ENCODE measurements around the gene PPP2R2B.

Gene PPP2R2B

DNA sequence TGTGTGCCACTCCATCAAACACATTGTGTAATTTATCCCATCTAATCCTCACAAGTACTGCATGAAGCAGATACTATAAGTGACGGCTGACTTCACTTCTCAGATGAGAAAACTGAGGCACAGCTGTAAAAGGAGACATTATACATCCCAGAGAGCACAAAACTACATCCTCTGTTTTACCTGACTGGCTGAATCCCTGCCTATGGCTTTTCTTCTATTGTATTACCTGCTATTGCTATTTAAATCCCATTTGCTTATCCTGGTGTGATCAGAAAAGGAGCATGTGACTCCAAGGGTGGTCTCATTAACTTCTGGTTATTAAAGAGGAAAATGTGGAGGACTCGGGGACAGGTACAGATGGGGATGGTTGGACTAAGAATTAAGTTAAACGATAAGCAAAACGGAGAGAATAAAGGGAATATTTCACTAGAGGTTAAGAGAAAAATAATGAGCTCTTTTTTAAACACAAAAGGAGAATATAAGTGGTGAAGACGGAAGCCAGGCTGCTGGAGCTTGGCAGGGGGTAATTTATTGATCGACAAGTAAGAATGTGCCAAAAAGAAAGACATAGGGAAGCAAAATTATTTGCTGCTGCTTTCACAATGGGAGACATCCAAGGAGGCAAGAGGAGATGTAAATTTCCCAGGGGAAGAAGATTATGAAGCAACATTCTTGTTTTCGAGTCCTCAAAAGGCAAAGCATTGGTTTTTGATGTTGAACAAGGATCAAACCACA is 206.8 kb downstream of the PPP2R2B start:
- DNase-seq (ENCODE audit: low read depth, low spot score): no peak
- in situ Hi-C loops (cut with HindIII; ENCODE audit: low sequenced_read_pairs): no loop called here
- TF ChIP-seq, protein P1, sequence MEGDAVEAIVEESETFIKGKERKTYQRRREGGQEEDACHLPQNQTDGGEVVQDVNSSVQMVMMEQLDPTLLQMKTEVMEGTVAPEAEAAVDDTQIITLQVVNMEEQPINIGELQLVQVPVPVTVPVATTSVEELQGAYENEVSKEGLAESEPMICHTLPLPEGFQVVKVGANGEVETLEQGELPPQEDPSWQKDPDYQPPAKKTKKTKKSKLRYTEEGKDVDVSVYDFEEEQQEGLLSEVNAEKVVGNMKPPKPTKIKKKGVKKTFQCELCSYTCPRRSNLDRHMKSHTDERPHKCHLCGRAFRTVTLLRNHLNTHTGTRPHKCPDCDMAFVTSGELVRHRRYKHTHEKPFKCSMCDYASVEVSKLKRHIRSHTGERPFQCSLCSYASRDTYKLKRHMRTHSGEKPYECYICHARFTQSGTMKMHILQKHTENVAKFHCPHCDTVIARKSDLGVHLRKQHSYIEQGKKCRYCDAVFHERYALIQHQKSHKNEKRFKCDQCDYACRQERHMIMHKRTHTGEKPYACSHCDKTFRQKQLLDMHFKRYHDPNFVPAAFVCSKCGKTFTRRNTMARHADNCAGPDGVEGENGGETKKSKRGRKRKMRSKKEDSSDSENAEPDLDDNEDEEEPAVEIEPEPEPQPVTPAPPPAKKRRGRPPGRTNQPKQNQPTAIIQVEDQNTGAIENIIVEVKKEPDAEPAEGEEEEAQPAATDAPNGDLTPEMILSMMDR (IDR thresholded peaks at IDR 0.05; ENCODE audit: low read depth, low read length): no peak
- no peak overlapping the region for H3K4me3 ChIP-seq (ENCODE audit: low read depth, low read length)

DNA sequence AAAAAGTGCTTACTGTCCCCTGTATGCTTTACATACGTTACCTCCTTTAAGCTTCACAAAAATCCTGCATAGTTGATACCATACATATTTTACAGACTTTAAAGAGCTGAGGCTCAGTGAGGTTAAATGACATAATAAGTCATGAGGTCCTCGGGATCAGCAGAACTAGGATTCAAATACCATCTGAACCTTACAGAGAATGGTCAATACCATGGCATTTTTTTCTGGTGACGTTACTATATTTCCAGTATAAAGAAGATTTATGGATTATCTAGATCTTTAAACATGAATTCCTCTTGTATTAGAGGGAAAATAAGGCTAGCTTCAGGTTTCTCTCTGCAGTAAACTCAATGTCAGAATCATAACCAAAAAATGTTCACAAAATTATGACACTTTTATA is 208.9 kb downstream of the PPP2R2B start:
- in situ Hi-C loops (cut with HindIII; ENCODE audit: low sequenced_read_pairs): no loop called here
- TF ChIP-seq, protein P1 (IDR thresholded peaks at IDR 0.05; ENCODE audit: low read depth, low read length): no peak
- no peak overlapping the region for H3K4me3 ChIP-seq (ENCODE audit: low read depth, low read length)
- no peak for DNase-seq (ENCODE audit: low read depth, low spot score)

DNA sequence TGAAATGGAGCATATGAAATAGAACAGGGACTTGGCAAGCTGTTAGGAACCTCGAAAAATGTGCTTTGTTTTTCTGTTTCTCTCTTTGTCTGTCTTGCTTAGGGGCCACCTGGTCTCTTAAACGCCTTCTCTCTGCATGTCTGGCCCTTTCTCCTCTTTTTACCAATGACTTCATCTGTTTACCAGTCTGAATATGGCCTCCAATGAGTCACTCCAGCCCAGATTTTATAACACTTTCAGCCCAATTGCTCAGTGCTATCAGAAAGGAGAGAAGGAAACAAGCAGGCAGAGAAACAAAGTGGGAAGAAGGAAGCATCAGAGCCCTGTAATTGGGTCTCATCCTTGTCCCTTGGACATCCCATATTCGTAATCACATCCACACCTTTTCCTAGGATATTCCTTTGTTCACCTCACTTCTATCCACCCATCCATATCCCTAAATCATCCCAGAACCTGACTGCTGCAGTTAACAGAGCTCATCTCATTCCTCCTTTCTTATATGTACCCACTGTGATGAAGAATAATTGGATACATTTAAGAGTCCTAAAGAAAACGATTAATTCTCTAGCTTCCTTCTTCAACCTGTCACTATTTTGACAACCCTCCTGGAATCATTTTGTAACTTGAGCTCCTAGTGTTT is 210.8 kb downstream of the PPP2R2B start:
- in situ Hi-C loops (cut with HindIII; ENCODE audit: low sequenced_read_pairs): no loop called here
- peak; percentile 64 for DNase-seq (ENCODE audit: low read depth, low spot score)
- H3K4me3 ChIP-seq (ENCODE audit: low read depth, low read length): no peak overlapping the region
- TF ChIP-seq, protein P1 (IDR thresholded peaks at IDR 0.05; ENCODE audit: low read depth, low read length): no peak

DNA sequence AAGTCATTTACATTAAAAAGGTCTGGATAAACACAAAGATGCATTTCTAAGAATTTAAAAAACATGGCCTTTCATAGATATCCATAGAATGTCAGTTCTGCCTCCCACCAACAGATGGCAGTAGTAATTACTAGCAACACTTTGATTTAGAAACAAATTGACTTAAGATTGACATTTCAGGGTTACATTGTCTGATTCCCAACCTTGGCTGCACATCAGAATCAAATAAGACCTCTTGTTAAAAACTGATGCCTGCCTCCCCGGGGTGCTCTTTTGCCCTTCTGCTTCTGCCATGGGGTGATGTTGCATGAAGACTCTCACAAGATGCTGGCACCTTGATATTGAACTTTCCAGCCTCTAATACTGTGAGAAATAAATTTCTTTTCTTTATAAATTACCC is 216.3 kb downstream of the PPP2R2B start:
- TF ChIP-seq, protein P1 (IDR thresholded peaks at IDR 0.05; ENCODE audit: low read depth, low read length): peak; percentile 48
- peak; percentile 14 for DNase-seq (ENCODE audit: low read depth, low spot score)
- H3K4me3 ChIP-seq (ENCODE audit: low read depth, low read length): no peak overlapping the region
- in situ Hi-C loops (cut with HindIII; ENCODE audit: low sequenced_read_pairs): no loop called here

DNA sequence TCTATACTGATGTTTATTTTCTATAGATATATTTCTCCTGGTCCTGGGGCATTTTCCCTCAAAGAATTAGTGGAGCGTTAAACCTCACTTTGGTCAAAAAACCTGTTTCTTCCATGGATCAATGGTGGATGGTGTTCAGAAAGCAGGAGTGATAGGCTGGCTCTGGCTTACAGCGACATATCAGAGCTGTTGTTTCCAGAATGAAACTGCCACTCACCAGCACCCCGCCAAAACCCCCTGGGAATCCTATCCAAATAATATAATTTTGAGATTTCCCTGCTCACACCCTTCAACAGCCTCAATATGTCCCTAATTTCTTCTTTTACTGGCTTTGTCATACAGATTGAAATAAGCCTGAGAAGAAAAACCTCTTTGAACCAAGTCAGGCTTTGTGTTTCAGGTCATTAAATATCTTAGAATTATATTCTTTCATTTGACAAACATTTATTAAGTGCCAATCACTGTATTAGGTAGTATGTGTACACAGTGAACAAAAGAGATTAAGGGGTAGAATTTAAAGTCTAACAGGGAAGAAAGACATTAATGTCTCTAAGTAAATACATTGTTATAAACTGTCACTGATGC is 218.1 kb downstream of the PPP2R2B start:
- TF ChIP-seq, protein P1 (IDR thresholded peaks at IDR 0.05; ENCODE audit: low read depth, low read length): no peak
- DNase-seq (ENCODE audit: low read depth, low spot score): no peak
- in situ Hi-C loops (cut with HindIII; ENCODE audit: low sequenced_read_pairs): no loop called here
- H3K4me3 ChIP-seq (ENCODE audit: low read depth, low read length): no peak overlapping the region

DNA sequence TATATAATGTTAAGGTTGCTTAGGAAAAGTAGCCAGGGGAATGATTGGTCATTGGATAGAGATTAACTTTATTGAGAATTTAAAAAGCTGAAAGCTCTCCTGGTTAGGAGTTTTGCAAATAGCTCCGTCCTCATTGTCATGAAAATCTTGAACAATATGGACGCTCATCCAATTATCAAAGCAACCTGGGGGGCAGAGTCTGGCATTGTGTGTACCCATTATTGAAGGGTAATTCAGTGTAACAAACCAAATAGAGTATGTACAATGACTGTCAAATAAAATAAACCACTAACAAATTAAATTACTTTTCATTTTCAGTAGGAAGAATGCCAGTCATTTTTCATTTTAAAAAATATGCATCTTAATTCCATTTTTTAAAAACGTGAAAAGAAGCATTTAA is 218.6 kb downstream of the PPP2R2B start:
- no peak overlapping the region for H3K4me3 ChIP-seq (ENCODE audit: low read depth, low read length)
- in situ Hi-C loops (cut with HindIII; ENCODE audit: low sequenced_read_pairs): no loop called here
- TF ChIP-seq, protein P1 (IDR thresholded peaks at IDR 0.05; ENCODE audit: low read depth, low read length): no peak
- DNase-seq (ENCODE audit: low read depth, low spot score): no peak
